NCI-H1417 (cell line): Measurements from ENCODE around the gene FREM1.

ENCODE experiments used
- DNase-seq, 3 experiments: peaks; one replicate each; lab custom pipeline; 2025; lab: John Stamatoyannopoulos, UW

Gene FREM1

GRCh38 chr9:14912859-14913258, 2.6 kb upstream of the FREM1 start:
- DNase-seq, result no peak

GRCh38 chr9:14911046-14911445, 818 bp upstream of the FREM1 start:
- no peak for DNase-seq

GRCh38 chr9:14909601-14909960, 647 bp downstream of the FREM1 start:
- no peak for DNase-seq

- DNase-seq, result no peak
Observed at GRCh38 chr9:14909181-14909580, 1.0 kb downstream of the FREM1 start.

GRCh38 chr9:14908295-14909180, 1.7 kb downstream of the FREM1 start:
- peak; percentile 19 to 63 (median 43) for DNase-seq

- DNase-seq, result no peak
Observed at GRCh38 chr9:14907696-14908095, 2.5 kb downstream of the FREM1 start.

- DNase-seq, result peak in 1 of 3 experiments; percentile 34
Observed at GRCh38 chr9:14907360-14907685, 2.9 kb downstream of the FREM1 start.

GRCh38 chr9:14906644-14907359, 3.4 kb downstream of the FREM1 start:
- DNase-seq, result peak in 1 of 3 experiments; percentile 36

- peak in 1 of 3 experiments; percentile 3 for DNase-seq
Observed at GRCh38 chr9:14906000-14906399, 4.2 kb downstream of the FREM1 start.

GRCh38 chr9:14903040-14903439, 7.2 kb downstream of the FREM1 start:
- DNase-seq, result peak in 2 of 3 experiments; percentile 25 to 81

- DNase-seq, result peak in 1 of 3 experiments; percentile 64
Observed at GRCh38 chr9:14902561-14902960, 7.7 kb downstream of the FREM1 start.

- no peak for DNase-seq
Observed at GRCh38 chr9:14899815-14900193, 10.4 kb downstream of the FREM1 start.

- DNase-seq, result no peak
Observed at GRCh38 chr9:14899042-14899814, 11.0 kb downstream of the FREM1 start.

GRCh38 chr9:14895806-14896205, 14.4 kb downstream of the FREM1 start:
- no peak for DNase-seq

GRCh38 chr9:14893280-14893679, 16.9 kb downstream of the FREM1 start:
- no peak for DNase-seq

- no peak for DNase-seq
Observed at GRCh38 chr9:14891332-14891731, 18.9 kb downstream of the FREM1 start.

GRCh38 chr9:14889451-14889850, 20.8 kb downstream of the FREM1 start:
- no peak for DNase-seq

GRCh38 chr9:14888875-14889274, 21.4 kb downstream of the FREM1 start:
- no peak for DNase-seq

- DNase-seq, result no peak
Observed at GRCh38 chr9:14888272-14888671, 22.0 kb downstream of the FREM1 start.

- peak in 2 of 3 experiments; percentile 3 to 38 for DNase-seq
Observed at GRCh38 chr9:14887149-14887548, 23.1 kb downstream of the FREM1 start.

- no peak for DNase-seq
Observed at GRCh38 chr9:14883310-14883944, 26.8 kb downstream of the FREM1 start.

- DNase-seq, result no peak
Observed at GRCh38 chr9:14882090-14882489, 28.1 kb downstream of the FREM1 start.
